ENCODE results near the gene DCUN1D2. TPM values are rescaled to one million over a fixed set of nuclear protein-coding genes. Genes with fewer than 3 reads are reported as not detected.
"Not testable (repeated sequence)": the region's sequence is repeated elsewhere in the genome, so short reads cannot be mapped to it uniquely, and the experiment has no call there.

Gene DCUN1D2
- total RNA-seq, result 4.4 and 15.1 TPM in 2 replicates

DNA sequence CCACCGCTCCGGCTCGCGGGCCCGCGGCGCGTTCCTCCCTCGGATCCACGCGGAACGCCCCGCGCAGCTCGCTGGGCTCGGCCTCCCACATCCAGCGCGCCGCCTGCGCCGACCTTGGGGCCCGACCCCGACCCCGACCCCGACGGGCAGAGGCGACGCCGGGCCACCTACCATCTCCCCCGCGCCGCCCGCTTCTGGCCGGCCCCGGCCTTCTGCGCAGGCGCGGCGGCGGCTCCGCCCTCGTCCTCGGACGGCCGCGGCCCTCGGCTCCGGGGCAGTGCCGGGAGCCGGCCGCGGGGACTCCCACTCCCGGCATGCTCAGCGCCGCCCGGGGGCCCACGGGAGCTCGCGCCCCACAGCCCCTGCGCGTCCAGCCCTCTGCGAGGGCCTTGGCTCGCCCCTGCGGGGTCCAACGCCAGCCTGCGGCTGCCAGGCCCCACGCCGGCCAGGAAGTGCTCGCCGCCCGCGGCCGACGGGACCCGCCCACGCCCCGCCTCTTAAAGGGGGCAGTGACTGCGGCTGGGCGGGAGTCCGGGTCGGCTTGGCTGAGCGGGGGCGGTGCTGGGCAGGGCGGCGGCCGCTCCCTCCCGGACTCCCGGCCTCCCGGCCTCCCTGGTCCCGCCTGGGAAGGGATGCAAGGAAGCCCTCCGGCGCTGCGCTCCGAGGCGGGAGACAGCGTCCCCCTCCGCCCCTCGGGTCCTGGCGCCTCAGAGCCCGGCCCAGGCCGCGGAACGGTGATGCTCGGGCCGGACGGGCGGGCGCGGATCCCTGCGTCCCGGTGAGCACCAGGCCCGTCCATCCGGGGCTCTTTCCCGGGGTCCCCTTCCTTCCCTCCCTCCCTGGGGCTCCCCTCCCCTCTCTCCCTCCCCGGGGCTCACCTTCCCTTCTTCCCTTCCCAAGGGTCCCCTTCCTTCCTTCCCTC is at the start of gene DCUN1D2:
DCUN1D2 (minus strand) TSS at position 216 of the 922 bp plus-strand sequence; CDS start at position 174, 42 bp downstream.
- peak; percentile 33 for DNase-seq (ENCODE audit: extremely low read depth, low read depth, low spot score)

- no peak for DNase-seq (ENCODE audit: extremely low read depth, low read depth, low spot score)
These were observed 49.3 kb upstream of the DCUN1D2 start for GRCh38 chr13:113539822-113540221.

DNA sequence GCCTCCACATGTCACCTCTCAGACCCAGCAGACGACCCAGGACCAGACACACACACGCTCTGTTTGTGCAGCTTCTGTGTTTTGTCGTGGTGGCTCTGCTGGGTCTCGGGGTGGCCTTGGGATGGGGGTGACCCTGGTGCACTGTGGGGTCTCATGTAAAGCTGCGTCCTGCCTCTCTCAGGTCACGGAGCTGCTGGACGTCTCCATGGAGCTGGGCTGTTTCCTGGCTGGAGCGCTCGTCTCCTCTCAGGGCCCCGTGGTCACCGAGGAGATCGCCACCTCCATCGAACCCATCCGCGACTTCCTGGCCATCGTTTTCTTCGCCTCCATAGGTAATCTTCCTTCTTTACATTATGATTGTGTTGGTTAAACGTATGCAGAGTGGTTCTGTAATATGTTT is 48.7 kb upstream of the DCUN1D2 start:
- no peak for DNase-seq (ENCODE audit: extremely low read depth, low read depth, low spot score)

- no peak for DNase-seq (ENCODE audit: extremely low read depth, low read depth, low spot score)
These were observed 48.2 kb upstream of the DCUN1D2 start for GRCh38 chr13:113538689-113539058.

- no peak for DNase-seq (ENCODE audit: extremely low read depth, low read depth, low spot score)
These were observed 47.6 kb upstream of the DCUN1D2 start for GRCh38 chr13:113537909-113538688.

DNA sequence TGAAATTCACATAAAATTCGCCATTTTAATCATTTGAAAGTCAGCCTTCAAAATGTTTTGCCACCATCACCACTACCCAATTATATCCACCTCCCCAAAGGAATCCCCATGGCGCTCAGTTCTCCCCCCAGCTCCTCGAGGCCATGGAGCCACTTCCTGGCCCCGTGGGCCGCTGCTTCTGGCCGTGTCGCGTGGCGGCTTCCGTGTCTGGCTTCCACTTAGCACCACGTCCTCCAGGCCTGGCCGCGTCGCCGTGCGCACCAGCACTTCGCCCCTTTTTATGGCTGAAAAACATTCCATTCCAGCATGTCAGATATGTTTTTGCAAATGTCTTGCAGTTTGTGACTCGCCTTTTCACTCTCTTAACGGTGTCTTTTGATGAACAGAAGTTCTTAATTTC is 46.7 kb upstream of the DCUN1D2 start:
- DNase-seq (ENCODE audit: extremely low read depth, low read depth, low spot score), result no peak

- DNase-seq (ENCODE audit: extremely low read depth, low read depth, low spot score), result no peak
These were observed 46.1 kb upstream of the DCUN1D2 start for GRCh38 chr13:113536461-113537110.

- DNase-seq (ENCODE audit: extremely low read depth, low read depth, low spot score), result no peak
These were observed 44.9 kb upstream of the DCUN1D2 start for GRCh38 chr13:113535381-113535781.

GRCh38 chr13:113534236-113534860 is 43.8 kb upstream of the DCUN1D2 start:
- no peak for DNase-seq (ENCODE audit: extremely low read depth, low read depth, low spot score)

DNA sequence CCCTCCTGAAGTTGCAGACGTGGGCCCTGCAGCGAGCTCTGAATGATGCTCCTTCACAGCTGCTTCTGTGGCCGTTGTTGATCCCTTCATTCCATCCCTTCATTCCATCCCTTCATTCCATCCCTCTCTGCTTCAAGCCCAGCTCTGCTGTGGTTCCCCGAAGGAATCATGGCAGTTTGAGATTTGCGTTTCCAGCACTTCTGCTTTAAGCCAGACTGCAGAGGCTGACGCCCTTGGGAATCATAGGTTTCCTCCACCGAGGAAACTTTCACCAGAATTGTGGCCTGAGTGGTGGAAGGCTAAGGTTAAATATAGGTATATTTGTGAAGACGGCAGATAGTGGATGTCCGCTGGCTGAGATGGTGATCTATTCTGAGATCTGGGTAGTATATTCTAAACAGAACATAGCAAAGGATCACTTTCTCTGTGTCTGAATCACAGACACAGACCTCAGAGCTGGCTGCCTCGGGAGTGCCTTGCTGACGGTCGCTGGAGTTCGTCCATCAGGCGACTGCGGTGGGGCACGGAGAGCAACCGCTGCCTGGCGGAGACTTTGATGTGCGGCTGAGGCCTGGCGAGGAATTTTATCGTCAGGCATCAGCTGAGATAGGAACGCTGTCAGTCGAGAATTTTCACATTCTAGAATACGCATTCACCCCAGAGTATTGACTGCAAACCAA is 42.8 kb upstream of the DCUN1D2 start:
- DNase-seq (ENCODE audit: extremely low read depth, low read depth, low spot score), result no peak

GRCh38 chr13:113532156-113532806 is 41.8 kb upstream of the DCUN1D2 start:
- no peak for DNase-seq (ENCODE audit: extremely low read depth, low read depth, low spot score)

- DNase-seq (ENCODE audit: extremely low read depth, low read depth, low spot score), result no peak
These were observed 40.7 kb upstream of the DCUN1D2 start for GRCh38 chr13:113531041-113531873.

- DNase-seq (ENCODE audit: extremely low read depth, low read depth, low spot score), result no peak
These were observed 38.3 kb upstream of the DCUN1D2 start for GRCh38 chr13:113528813-113529180.

- DNase-seq (ENCODE audit: extremely low read depth, low read depth, low spot score), result no peak
These were observed 37.7 kb upstream of the DCUN1D2 start for GRCh38 chr13:113528101-113528812.

DNA sequence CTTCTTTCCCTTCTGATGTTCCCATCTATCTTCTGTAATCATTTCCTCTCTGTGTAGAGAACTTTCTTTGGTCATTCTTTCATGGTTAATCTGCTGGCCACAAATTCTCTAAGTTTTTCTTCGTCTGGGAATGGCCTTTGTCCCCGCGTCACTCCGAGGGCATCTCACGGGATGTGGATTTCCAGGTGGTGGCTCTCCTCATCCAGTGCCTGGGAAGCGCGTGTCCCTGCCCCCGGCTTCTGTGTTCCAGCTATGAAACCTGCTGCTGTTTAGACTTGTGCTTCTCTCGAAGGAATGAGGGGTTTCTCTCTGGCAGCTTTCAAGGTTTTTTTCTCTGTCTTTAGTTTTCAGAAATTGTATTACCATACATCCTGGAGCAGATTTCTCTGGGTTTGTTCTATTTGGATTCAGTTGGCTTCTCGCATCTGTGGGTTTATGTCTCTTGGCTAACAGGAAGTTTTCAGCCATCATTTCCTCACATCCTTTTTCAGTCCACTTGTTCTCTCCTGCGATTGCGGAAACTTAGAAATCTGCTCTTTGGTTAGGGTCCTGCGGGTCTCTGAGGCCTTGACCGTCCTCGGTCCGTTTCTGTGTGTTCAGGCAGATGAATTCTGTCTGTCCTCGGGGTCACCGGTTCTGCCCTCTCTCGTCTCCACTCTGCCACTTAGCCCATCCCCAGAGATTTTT is 36.9 kb upstream of the DCUN1D2 start:
- no peak for DNase-seq (ENCODE audit: extremely low read depth, low read depth, low spot score)

- DNase-seq (ENCODE audit: extremely low read depth, low read depth, low spot score), result no peak
These were observed 36.1 kb upstream of the DCUN1D2 start for GRCh38 chr13:113526466-113527220.

- not testable (repeated sequence) for DNase-seq (ENCODE audit: extremely low read depth, low read depth, low spot score)
These were observed 31.9 kb upstream of the DCUN1D2 start for GRCh38 chr13:113522438-113522837.
